Measurements from ENCODE around the gene RNF125.

DNA sequence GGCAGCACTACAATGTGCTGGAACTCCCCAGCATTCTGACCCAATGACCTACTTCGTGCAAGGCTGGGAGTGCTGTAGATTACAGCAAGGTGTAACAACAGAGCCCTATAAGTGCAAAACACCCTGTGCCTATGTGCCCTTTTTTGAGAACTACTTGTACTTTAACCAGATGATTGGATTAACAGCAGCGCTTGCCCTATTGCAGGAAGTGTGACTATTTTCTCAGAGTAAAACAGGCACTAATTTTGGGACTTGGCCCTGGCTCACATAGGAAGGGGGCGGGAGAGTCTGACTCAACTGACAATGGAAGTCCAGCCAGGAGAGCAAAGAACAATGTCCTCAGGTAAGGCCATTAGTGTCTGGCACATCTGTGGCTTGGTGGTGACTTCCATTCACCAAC is 35.6 kb upstream of the RNF125 start:
- TF ChIP-seq, protein P1, sequence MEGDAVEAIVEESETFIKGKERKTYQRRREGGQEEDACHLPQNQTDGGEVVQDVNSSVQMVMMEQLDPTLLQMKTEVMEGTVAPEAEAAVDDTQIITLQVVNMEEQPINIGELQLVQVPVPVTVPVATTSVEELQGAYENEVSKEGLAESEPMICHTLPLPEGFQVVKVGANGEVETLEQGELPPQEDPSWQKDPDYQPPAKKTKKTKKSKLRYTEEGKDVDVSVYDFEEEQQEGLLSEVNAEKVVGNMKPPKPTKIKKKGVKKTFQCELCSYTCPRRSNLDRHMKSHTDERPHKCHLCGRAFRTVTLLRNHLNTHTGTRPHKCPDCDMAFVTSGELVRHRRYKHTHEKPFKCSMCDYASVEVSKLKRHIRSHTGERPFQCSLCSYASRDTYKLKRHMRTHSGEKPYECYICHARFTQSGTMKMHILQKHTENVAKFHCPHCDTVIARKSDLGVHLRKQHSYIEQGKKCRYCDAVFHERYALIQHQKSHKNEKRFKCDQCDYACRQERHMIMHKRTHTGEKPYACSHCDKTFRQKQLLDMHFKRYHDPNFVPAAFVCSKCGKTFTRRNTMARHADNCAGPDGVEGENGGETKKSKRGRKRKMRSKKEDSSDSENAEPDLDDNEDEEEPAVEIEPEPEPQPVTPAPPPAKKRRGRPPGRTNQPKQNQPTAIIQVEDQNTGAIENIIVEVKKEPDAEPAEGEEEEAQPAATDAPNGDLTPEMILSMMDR (IDR thresholded peaks at IDR 0.05) = no peak
- no peak for TF ChIP-seq EZH2 (IDR thresholded peaks at IDR 0.05; ENCODE audit: borderline replicate concordance, insufficient read depth, low read depth, low read length, poor library complexity, severe bottlenecking)

Data from B cell (primary cell).